ENCODE measurements around the gene ZNF324B. TPM values are rescaled to one million over a fixed set of nuclear protein-coding genes. Genes with fewer than 3 reads are reported as not detected.
"Not testable (repeated sequence)": the region's sequence is repeated elsewhere in the genome, so short reads cannot be mapped to it uniquely, and the experiment has no call there.

The ZNF324B gene
- 8.0 to 8.8 TPM (median 8.2 TPM) in 3 replicates for total RNA-seq

DNA sequence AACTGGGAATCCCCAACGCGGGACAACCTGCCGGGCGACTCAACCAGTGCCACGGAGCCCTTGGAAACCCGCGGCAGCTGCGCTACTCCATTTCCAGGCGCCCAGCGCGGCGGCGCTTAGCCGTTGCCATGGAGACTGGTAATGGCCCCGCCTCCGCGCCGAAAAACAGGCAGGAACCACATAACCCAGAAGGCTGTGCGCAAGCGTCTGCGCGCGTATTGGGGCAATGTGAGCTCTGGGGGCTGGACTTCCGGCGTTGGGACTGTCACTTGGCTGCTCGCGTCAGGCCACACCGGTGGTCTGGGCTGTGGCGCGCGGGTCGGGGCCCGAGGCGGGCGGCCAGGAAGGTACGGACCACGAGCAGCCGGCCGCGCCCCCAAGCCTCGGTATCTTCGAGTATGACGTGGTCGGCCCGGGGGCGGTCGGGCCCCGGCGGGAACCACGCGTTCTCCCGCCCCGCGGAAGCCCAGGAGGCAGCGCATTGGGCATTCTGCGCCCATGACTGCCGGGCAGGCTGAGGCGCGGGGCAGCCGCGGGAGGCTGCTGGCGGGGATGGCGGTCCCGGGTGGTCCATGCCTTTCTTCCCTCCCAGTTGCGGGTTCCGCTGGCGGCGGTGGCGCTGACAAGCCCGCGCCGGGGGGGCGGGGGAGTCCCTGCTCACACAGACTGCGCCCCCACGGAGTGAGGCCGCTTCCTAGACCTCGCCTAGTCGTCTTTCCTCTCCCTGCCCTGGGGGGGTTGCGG is at the start of gene ZNF324B:
Gene ZNF324B, plus strand, starts transcription at position 265 of the 744 bp plus-strand sequence. CDS start 2,080 bp downstream, outside the sequence.
- Mint-ChIP-seq H3K4me3 (peak within 1 kb of the TSS; percentile 80), H3K27ac (peak within 1 kb of the TSS; percentile 92), H3K36me3 (peaks cover 3% of the 10 kb centered on the region), H3K9me3 (peaks cover 7% of the 10 kb centered on the region), H3K4me1 (peaks cover 17% of the 10 kb centered on the region), H3K27me3 (ENCODE audit: low read depth) (peaks cover 21% of the 10 kb centered on the region)
- DNase-seq (ENCODE audit: low spot score in 2 of 2, unreplicated experiment in 2 of 2): peak; percentile 91 to 96
- TF ChIP-seq, protein P1, sequence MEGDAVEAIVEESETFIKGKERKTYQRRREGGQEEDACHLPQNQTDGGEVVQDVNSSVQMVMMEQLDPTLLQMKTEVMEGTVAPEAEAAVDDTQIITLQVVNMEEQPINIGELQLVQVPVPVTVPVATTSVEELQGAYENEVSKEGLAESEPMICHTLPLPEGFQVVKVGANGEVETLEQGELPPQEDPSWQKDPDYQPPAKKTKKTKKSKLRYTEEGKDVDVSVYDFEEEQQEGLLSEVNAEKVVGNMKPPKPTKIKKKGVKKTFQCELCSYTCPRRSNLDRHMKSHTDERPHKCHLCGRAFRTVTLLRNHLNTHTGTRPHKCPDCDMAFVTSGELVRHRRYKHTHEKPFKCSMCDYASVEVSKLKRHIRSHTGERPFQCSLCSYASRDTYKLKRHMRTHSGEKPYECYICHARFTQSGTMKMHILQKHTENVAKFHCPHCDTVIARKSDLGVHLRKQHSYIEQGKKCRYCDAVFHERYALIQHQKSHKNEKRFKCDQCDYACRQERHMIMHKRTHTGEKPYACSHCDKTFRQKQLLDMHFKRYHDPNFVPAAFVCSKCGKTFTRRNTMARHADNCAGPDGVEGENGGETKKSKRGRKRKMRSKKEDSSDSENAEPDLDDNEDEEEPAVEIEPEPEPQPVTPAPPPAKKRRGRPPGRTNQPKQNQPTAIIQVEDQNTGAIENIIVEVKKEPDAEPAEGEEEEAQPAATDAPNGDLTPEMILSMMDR (IDR thresholded peaks at IDR 0.05; ENCODE audit: unreplicated experiment): no peak

DNA sequence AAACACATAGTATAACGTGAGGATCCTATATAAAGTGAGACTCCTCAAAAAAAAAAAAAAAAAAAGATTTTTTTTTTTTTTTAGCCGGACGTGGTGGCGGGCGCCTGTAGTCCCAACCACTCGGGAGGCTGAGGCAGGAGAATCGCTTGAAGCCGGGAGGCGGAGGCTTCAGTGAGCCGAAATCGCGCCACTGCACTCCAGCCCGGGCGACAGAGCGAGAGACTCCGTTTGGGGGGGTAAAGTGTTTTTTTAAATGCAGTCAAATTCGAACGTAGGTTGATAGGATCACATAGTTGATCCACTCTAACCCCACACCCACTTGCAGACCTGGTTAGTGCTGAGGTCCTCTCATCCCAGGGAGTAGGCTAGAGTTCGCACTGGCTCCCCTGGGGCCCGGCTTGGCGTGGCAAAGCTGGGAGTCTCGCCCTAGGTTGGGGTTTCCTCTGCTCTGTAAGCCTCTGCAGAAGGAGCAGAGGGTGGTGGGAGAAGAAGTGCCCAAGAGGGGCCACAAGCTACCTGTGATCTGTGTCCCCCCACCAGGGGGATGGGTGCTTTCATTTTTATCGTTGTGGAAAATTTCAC is 49.5 kb upstream of the ZNF324B start:
- H3K36me3 Mint-ChIP-seq: peaks cover 4% of the 10 kb centered on the region
- no peaks in the 10 kb centered on the region for H3K9me3 Mint-ChIP-seq
- peaks cover 12% of the 10 kb centered on the region for H3K27me3 Mint-ChIP-seq (ENCODE audit: low read depth)
- H3K4me1 Mint-ChIP-seq: peaks cover 17% of the 10 kb centered on the region
- no peak for DNase-seq (ENCODE audit: low spot score in 2 of 2, unreplicated experiment in 2 of 2)
- TF ChIP-seq, protein P1 (IDR thresholded peaks at IDR 0.05; ENCODE audit: unreplicated experiment): no peak
- H3K27ac Mint-ChIP-seq: peak overlapping the region; percentile 97
- H3K4me3 Mint-ChIP-seq: peak overlapping the region; percentile 87

DNA sequence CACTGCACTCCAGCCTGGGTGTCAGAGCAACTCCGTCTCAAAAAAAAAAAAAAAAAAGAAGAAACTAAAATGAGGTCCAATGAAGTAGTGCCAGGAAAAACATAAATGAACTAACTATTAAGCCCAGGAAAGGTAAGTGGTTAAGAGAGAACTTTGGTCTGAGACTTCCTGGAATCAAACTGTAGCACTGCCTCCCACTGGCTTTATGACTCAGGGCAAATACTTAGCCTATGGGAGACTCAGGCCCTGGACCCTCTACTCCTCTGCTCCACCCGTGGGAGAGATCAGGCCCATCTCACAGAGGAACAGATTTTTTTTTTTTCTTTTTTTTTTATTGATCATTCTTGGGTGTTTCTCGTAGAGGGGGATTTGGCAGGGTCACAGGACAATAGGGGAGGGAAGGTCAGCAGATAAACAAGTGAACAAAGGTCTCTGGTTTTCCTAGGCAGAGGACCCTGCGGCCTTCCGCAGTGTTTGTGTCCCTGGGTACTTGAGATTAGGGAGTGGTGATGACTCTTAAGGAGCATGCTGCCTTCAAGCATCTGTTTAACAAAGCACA is 47.4 kb upstream of the ZNF324B start:
- H3K27me3 Mint-ChIP-seq (ENCODE audit: low read depth); H3K36me3 Mint-ChIP-seq; DNase-seq (ENCODE audit: low spot score in 2 of 2, unreplicated experiment in 2 of 2); H3K9me3 Mint-ChIP-seq; H3K27ac Mint-ChIP-seq; H3K4me3 Mint-ChIP-seq: not testable (repeated sequence)
- peaks cover 29% of the 10 kb centered on the region for H3K4me1 Mint-ChIP-seq

DNA sequence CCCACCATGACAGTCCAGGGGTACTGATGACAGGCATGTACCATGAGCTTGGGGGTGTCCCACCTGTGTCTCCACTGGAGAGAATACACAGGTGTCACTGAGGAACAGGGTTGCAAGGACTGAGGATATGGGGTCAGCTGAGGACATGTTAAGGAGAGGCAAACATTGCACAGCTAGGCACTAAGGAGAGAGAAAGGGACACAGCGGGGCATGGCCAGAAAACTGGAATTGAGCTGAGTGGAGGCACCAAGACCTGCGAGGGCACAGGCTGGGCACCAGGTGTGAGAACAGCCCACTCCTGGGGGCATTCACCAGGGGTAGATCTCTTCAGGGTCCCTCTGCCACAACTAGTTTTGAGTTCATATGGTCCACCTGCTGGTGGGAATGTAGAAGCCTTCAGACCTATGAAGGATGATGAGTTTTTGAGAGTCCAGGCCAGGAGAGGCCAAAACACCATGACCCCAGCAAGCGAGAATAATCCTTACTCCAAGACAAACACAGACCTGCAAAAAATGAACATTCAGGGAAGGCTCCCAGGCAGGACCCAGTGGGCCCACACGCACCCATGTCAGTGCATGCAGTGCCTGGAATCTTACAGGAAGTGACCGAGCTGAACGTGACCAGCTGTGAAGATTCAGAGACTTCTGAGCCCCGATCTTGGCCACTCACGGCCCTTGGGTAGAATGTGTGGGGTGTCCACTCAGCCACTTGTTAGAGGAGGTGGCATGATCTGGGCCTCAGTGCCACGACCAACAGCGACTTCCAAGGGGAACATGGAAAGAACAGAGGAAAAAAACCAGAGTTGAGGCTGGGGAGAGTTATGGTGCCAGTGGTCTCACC is 44.4 kb upstream of the ZNF324B start:
- TF ChIP-seq, protein P1 (IDR thresholded peaks at IDR 0.05; ENCODE audit: unreplicated experiment): peak; percentile 51
- Mint-ChIP-seq H3K4me3 (peak overlapping the region; percentile 83), H3K36me3 (peaks cover 4% of the 10 kb centered on the region), H3K9me3 (no peaks in the 10 kb centered on the region), H3K27me3 (ENCODE audit: low read depth) (no peaks in the 10 kb centered on the region), H3K4me1 (peaks cover 23% of the 10 kb centered on the region), H3K27ac (peak overlapping the region; percentile 94)
- no peak for DNase-seq (ENCODE audit: low spot score in 2 of 2, unreplicated experiment in 2 of 2)

DNA sequence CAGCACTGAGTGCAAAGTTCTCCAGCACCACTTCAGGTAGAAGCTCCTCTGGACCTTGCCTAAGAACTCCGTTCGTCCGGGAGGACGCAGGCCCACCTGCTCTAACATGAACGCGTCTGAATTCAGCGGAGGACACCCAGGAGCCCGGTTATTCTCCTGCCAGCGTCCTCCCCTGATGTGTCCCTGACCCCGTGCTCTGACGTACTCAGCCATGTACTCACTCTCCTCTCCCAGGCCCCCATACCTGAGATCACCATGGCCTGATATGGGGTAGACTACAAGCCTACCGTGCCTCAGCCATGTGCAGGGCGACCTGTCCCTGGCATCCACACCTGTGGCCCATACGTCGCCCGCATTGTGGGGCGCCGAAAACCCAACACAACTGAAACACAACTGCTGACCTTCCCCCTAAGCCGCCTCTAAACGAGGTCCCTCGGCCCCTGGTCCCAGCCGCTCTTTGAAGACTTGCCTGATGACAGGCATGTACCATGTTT is 43.7 kb upstream of the ZNF324B start:
- Mint-ChIP-seq H3K9me3 (no peaks in the 10 kb centered on the region), H3K27me3 (ENCODE audit: low read depth) (no peaks in the 10 kb centered on the region), H3K4me1 (peaks cover 23% of the 10 kb centered on the region), H3K27ac (peak overlapping the region; percentile 94), H3K36me3 (peaks cover 4% of the 10 kb centered on the region), H3K4me3 (peak overlapping the region; percentile 83)
- no peak for DNase-seq (ENCODE audit: low spot score in 2 of 2, unreplicated experiment in 2 of 2)
- TF ChIP-seq, protein P1 (IDR thresholded peaks at IDR 0.05; ENCODE audit: unreplicated experiment): no peak
